Subcutaneous abdominal adipose tissue (tissue), 5 donors: Measurements from ENCODE around the gene ODF2.
"Not testable (repeated sequence)": the region's sequence is repeated elsewhere in the genome, so short reads cannot be mapped to it uniquely, and the experiment has no call there.

Experiments used
- H3K27ac ChIP-seq: one replicate; pipeline ENCODE4 v1.7.0; 2013; ENCODE audit warnings: low read depth, mild to moderate bottlenecking, inconsistent platforms, low read length, moderate library complexity
- H3K27me3 ChIP-seq, 5 donors: one replicate each; pipeline ENCODE4 v1.7.0; 2013; ENCODE audit warnings: low read length in 5 of 5, inconsistent platforms in 1 of 5; ENCODE audit not compliant: control insufficient read depth in 5 of 5, insufficient read depth in 4 of 5
- H3K36me3 ChIP-seq, 5 donors: one replicate each; pipeline ENCODE4 v1.7.0; 2013; ENCODE audit warnings: low read length in 5 of 5; ENCODE audit not compliant: control insufficient read depth in 5 of 5, insufficient read depth in 5 of 5
- H3K4me1 ChIP-seq, 5 donors: one replicate each; pipeline ENCODE4 v1.7.0; 2013; ENCODE audit warnings: low read length in 5 of 5, mild to moderate bottlenecking in 3 of 5, moderate library complexity in 1 of 5; ENCODE audit not compliant: control insufficient read depth in 5 of 5, insufficient read depth in 5 of 5
- H3K4me3 ChIP-seq, 5 donors: one replicate each; pipeline ENCODE4 v1.7.0; 2013; ENCODE audit warnings: low read length in 5 of 5, low read depth in 1 of 5
- H3K9ac ChIP-seq, 5 donors: one replicate each; pipeline ENCODE4 v1.7.0; 2013; ENCODE audit warnings: low read length in 5 of 5, mild to moderate bottlenecking in 4 of 5, moderate library complexity in 3 of 5
- H3K9me3 ChIP-seq, 5 donors: one replicate each; pipeline ENCODE4 v1.7.0; 2013; ENCODE audit warnings: low read length in 5 of 5; ENCODE audit not compliant: control insufficient read depth in 5 of 5
- donor health status: healthy.
- donor health status: healthy.
- donor health status: healthy.
- donor health status: healthy.
- donor health status: healthy.

The ODF2 gene

GRCh38 chr9:128455849-128456612 is at the start of gene ODF2:
Gene ODF2, plus strand, starts transcription at chr9:128456006. Its CDS starts 86 bp downstream, at chr9:128456092.
- Histone ChIP-seq H3K27me3 (peaks cover 0 to 3% (median 2%) of the 10 kb centered on the region in 5 donors), H3K27ac (peak within 1 kb of the TSS; percentile 41), H3K36me3 (peaks cover 0 to 19% (median 13%) of the 10 kb centered on the region in 5 donors), H3K9ac (peak within 1 kb of the TSS in 4 of 5 donors; percentile 68 to 84 (median 78)), H3K4me1 (peaks cover 0 to 20% (median 16%) of the 10 kb centered on the region in 5 donors), H3K4me3 (peak within 1 kb of the TSS; percentile 79 to 91 (median 84)), H3K9me3 (no peaks in the 10 kb centered on the region)

- Histone ChIP-seq H3K9ac (no peak overlapping the region), H3K27ac (no peak overlapping the region)
Observed at GRCh38 chr9:128406848-128407391, 48.9 kb upstream of the ODF2 start.

GRCh38 chr9:128408963-128409431 is 46.8 kb upstream of the ODF2 start:
- H3K27me3 ChIP-seq: peaks cover 11 to 33% (median 18%) of the 10 kb centered on the region in 5 donors

More at GRCh38 chr9:128406848-128407391, 48.9 kb upstream of the ODF2 start:
- Histone ChIP-seq H3K36me3 (no peaks in the 10 kb centered on the region), H3K4me3 (no peak overlapping the region), H3K4me1 (peaks cover 0 to 6% (median 0%) of the 10 kb centered on the region in 5 donors), H3K9me3 (no peaks in the 10 kb centered on the region), H3K27me3 (peaks cover 6 to 24% (median 18%) of the 10 kb centered on the region in 5 donors)

GRCh38 chr9:128409450-128409849 is 46.4 kb upstream of the ODF2 start:
- Histone ChIP-seq H3K36me3 (no peaks in the 10 kb centered on the region), H3K9me3 (no peaks in the 10 kb centered on the region), H3K4me3 (no peak overlapping the region), H3K27ac (no peak overlapping the region), H3K27me3 (peaks cover 13 to 33% (median 20%) of the 10 kb centered on the region in 5 donors), H3K9ac (no peak overlapping the region), H3K4me1 (peaks cover 0 to 9% (median 0%) of the 10 kb centered on the region in 5 donors)

More at GRCh38 chr9:128408963-128409431, 46.8 kb upstream of the ODF2 start:
- Histone ChIP-seq H3K9ac (no peak overlapping the region), H3K9me3 (no peaks in the 10 kb centered on the region), H3K27ac (no peak overlapping the region), H3K4me1 (peaks cover 0 to 9% (median 0%) of the 10 kb centered on the region in 5 donors), H3K36me3 (no peaks in the 10 kb centered on the region), H3K4me3 (no peak overlapping the region)

- Histone ChIP-seq H3K27me3 (peaks cover 17 to 36% (median 24%) of the 10 kb centered on the region in 5 donors), H3K9ac (no peak overlapping the region), H3K27ac (no peak overlapping the region), H3K9me3 (no peaks in the 10 kb centered on the region), H3K36me3 (no peaks in the 10 kb centered on the region), H3K4me3 (no peak overlapping the region), H3K4me1 (peaks cover 0 to 9% (median 0%) of the 10 kb centered on the region in 5 donors)
Observed at GRCh38 chr9:128409978-128410377, 45.8 kb upstream of the ODF2 start.

GRCh38 chr9:128411364-128412119 is 44.3 kb upstream of the ODF2 start:
- Histone ChIP-seq H3K27ac (no peak overlapping the region), H3K9ac (no peak overlapping the region), H3K36me3 (no peaks in the 10 kb centered on the region), H3K27me3 (peaks cover 23 to 36% (median 26%) of the 10 kb centered on the region in 5 donors), H3K4me1 (peaks cover 0 to 9% (median 0%) of the 10 kb centered on the region in 5 donors), H3K4me3 (no peak overlapping the region), H3K9me3 (no peaks in the 10 kb centered on the region)

- peaks cover 20 to 33% (median 26%) of the 10 kb centered on the region in 5 donors for H3K27me3 ChIP-seq
- H3K9me3 ChIP-seq: no peaks in the 10 kb centered on the region
- no peak overlapping the region for H3K9ac ChIP-seq
- no peak overlapping the region for H3K27ac ChIP-seq
- H3K36me3 ChIP-seq: no peaks in the 10 kb centered on the region
- peaks cover 0 to 9% (median 0%) of the 10 kb centered on the region in 5 donors for H3K4me1 ChIP-seq
- no peak overlapping the region for H3K4me3 ChIP-seq
Observed at GRCh38 chr9:128412120-128412790, 43.6 kb upstream of the ODF2 start.

GRCh38 chr9:128413728-128414127 is 42.1 kb upstream of the ODF2 start:
- H3K27ac ChIP-seq, H3K4me1 ChIP-seq, H3K9ac ChIP-seq, H3K9me3 ChIP-seq, H3K4me3 ChIP-seq, H3K36me3 ChIP-seq: not testable (repeated sequence)
- H3K27me3 ChIP-seq: peaks cover 20 to 31% (median 24%) of the 10 kb centered on the region in 5 donors

- Histone ChIP-seq H3K9ac (no peak overlapping the region), H3K27ac (no peak overlapping the region), H3K36me3 (no peaks in the 10 kb centered on the region), H3K4me1 (peaks cover 5 to 11% (median 7%) of the 10 kb centered on the region in 5 donors), H3K4me3 (no peak overlapping the region), H3K9me3 (no peaks in the 10 kb centered on the region), H3K27me3 (peaks cover 20 to 34% (median 27%) of the 10 kb centered on the region in 5 donors)
Observed at GRCh38 chr9:128414461-128414860, 41.3 kb upstream of the ODF2 start.
